ENCODE data around the gene CD82. TPM values are rescaled to one million over a fixed set of nuclear protein-coding genes. Genes with fewer than 3 reads are reported as not detected.

Gene CD82
- total RNA-seq, 1 experiment from 2014 or later, result 26.1 TPM

DNA sequence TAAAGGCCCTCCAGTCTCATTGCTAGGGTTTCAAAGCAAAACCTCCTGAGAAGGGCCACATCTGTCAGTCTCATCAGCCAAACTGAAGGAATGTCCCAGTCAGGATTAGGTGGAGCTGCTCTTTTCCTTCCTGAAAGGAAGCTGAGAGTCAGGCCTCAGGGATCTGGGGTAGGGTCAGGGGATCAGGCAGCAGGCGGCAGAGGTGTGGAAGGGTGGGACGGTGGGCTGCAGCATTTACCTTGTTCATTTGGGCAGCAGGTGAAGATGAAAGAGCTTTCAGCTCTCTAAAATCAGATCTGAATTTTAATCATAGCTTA lies 17.8 kb downstream of the CD82 start:
- Histone ChIP-seq H3K36me3 (ENCODE audit: control insufficient read depth, insufficient read depth, low read length) (no peaks in the 10 kb centered on the region), H3K4me3 (ENCODE audit: low read depth in 2 of 2, low read length in 2 of 2) (no peak overlapping the region), H3K27me3 (ENCODE audit: control insufficient read depth, insufficient read depth, low read length) (no peaks in the 10 kb centered on the region), H3K9me3 (ENCODE audit: control insufficient read depth, insufficient read depth, low read depth, low read length) (no peaks in the 10 kb centered on the region), H3K27ac (ENCODE audit: low read length) (no peak overlapping the region), H3K4me1 (ENCODE audit: control insufficient read depth, insufficient read depth, low read length) (no peaks in the 10 kb centered on the region)
- BruUV-seq (replicated peaks), result no TSS peak
- in situ Hi-C loops (cut with HindIII; ENCODE audit: low pct_unique_long_range_greater_than_20kb, low sequenced_read_pairs) (no loop called here), intact Hi-C loops (cut with micrococcal nuclease; ENCODE audit: unreplicated experiment) (no loop called here)
- ATAC-seq (no peak), DNase-seq (ENCODE audit: low read depth, low spot score) (no peak)
- CTCF ChIA-PET, result interaction anchor here (0.5 kb wide), 1 partner anchor 1356 kb away, joined by 3 read pairs; no protein-coding TSS in a partner anchor
- POLR2A ChIA-PET, result no interaction called here
- TF ChIP-seq, protein P1, sequence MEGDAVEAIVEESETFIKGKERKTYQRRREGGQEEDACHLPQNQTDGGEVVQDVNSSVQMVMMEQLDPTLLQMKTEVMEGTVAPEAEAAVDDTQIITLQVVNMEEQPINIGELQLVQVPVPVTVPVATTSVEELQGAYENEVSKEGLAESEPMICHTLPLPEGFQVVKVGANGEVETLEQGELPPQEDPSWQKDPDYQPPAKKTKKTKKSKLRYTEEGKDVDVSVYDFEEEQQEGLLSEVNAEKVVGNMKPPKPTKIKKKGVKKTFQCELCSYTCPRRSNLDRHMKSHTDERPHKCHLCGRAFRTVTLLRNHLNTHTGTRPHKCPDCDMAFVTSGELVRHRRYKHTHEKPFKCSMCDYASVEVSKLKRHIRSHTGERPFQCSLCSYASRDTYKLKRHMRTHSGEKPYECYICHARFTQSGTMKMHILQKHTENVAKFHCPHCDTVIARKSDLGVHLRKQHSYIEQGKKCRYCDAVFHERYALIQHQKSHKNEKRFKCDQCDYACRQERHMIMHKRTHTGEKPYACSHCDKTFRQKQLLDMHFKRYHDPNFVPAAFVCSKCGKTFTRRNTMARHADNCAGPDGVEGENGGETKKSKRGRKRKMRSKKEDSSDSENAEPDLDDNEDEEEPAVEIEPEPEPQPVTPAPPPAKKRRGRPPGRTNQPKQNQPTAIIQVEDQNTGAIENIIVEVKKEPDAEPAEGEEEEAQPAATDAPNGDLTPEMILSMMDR (IDR thresholded peaks at IDR 0.05), result no peak
- TF ChIP-seq SIN3A (IDR thresholded peaks at IDR 0.05; ENCODE audit: borderline replicate concordance, insufficient read depth, low read depth, low read length) (no peak), TCF7L2 (IDR thresholded peaks at IDR 0.05; ENCODE audit: low read depth, low read length) (no peak), POLR2AphosphoS5 (IDR thresholded peaks at IDR 0.05; ENCODE audit: low read depth, low read length) (no peak)
- TF ChIP-seq, protein P2, sequence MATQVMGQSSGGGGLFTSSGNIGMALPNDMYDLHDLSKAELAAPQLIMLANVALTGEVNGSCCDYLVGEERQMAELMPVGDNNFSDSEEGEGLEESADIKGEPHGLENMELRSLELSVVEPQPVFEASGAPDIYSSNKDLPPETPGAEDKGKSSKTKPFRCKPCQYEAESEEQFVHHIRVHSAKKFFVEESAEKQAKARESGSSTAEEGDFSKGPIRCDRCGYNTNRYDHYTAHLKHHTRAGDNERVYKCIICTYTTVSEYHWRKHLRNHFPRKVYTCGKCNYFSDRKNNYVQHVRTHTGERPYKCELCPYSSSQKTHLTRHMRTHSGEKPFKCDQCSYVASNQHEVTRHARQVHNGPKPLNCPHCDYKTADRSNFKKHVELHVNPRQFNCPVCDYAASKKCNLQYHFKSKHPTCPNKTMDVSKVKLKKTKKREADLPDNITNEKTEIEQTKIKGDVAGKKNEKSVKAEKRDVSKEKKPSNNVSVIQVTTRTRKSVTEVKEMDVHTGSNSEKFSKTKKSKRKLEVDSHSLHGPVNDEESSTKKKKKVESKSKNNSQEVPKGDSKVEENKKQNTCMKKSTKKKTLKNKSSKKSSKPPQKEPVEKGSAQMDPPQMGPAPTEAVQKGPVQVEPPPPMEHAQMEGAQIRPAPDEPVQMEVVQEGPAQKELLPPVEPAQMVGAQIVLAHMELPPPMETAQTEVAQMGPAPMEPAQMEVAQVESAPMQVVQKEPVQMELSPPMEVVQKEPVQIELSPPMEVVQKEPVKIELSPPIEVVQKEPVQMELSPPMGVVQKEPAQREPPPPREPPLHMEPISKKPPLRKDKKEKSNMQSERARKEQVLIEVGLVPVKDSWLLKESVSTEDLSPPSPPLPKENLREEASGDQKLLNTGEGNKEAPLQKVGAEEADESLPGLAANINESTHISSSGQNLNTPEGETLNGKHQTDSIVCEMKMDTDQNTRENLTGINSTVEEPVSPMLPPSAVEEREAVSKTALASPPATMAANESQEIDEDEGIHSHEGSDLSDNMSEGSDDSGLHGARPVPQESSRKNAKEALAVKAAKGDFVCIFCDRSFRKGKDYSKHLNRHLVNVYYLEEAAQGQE (IDR thresholded peaks at IDR 0.05; ENCODE audit: insufficient read depth in 1 of 2, low read depth in 2 of 2, low read length in 1 of 2), result no peak

DNA sequence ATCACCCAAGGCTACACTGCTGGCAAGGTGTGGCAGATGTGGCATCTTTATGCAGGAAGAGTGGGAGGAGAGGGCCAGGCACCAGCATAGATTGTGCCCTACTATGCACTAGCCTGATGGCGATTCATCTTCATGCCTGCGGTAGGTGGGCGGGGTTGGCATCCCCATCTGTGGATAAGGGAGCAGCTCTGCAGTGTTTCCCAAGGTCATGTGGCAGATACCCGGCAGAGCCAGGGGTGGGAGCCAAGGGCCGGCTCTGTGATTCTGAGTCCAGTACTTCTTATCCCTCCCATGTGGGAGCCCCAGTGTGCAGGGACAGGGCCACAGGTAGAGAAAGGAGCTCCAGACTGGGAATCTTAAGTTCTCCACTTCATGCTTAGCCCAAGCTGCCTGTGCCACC lies 20.0 kb downstream of the CD82 start:
- Histone ChIP-seq H3K27me3 (ENCODE audit: control insufficient read depth, insufficient read depth, low read length) (no peaks in the 10 kb centered on the region), H3K9me3 (ENCODE audit: control insufficient read depth, insufficient read depth, low read depth, low read length) (no peaks in the 10 kb centered on the region), H3K36me3 (ENCODE audit: control insufficient read depth, insufficient read depth, low read length) (no peaks in the 10 kb centered on the region), H3K27ac (ENCODE audit: low read length) (no peak overlapping the region), H3K4me1 (ENCODE audit: control insufficient read depth, insufficient read depth, low read length) (no peaks in the 10 kb centered on the region), H3K4me3 (ENCODE audit: low read depth in 2 of 2, low read length in 2 of 2) (no peak overlapping the region)
- ATAC-seq (no peak), DNase-seq (ENCODE audit: low read depth, low spot score) (no peak)
- intact Hi-C loops (cut with micrococcal nuclease; ENCODE audit: unreplicated experiment) (no loop called here), in situ Hi-C loops (cut with HindIII; ENCODE audit: low pct_unique_long_range_greater_than_20kb, low sequenced_read_pairs) (no loop called here)
- POLR2A ChIA-PET, result no interaction called here
- no TSS peak for BruUV-seq (replicated peaks)
- TF ChIP-seq, protein P2 (IDR thresholded peaks at IDR 0.05; ENCODE audit: insufficient read depth in 1 of 2, low read depth in 2 of 2, low read length in 1 of 2), result no peak
- TF ChIP-seq, protein P1 (IDR thresholded peaks at IDR 0.05), result no peak
- TF ChIP-seq SIN3A (IDR thresholded peaks at IDR 0.05; ENCODE audit: borderline replicate concordance, insufficient read depth, low read depth, low read length) (no peak), POLR2AphosphoS5 (IDR thresholded peaks at IDR 0.05; ENCODE audit: low read depth, low read length) (no peak), TCF7L2 (IDR thresholded peaks at IDR 0.05; ENCODE audit: low read depth, low read length) (no peak)
- CTCF ChIA-PET, result interaction anchor here (0.6 kb wide), 1 partner anchor 392 kb away, joined by 3 read pairs; no protein-coding TSS in a partner anchor
